Measurements from ENCODE around the gene ISL2.
A peak's percentile ranks its signal among the peaks of the same experiment; 100 is the strongest.
"Not testable (repeated sequence)": the region's sequence is repeated elsewhere in the genome, so short reads cannot be mapped to it uniquely, and the experiment has no call there.

ISL2 gene

DNA sequence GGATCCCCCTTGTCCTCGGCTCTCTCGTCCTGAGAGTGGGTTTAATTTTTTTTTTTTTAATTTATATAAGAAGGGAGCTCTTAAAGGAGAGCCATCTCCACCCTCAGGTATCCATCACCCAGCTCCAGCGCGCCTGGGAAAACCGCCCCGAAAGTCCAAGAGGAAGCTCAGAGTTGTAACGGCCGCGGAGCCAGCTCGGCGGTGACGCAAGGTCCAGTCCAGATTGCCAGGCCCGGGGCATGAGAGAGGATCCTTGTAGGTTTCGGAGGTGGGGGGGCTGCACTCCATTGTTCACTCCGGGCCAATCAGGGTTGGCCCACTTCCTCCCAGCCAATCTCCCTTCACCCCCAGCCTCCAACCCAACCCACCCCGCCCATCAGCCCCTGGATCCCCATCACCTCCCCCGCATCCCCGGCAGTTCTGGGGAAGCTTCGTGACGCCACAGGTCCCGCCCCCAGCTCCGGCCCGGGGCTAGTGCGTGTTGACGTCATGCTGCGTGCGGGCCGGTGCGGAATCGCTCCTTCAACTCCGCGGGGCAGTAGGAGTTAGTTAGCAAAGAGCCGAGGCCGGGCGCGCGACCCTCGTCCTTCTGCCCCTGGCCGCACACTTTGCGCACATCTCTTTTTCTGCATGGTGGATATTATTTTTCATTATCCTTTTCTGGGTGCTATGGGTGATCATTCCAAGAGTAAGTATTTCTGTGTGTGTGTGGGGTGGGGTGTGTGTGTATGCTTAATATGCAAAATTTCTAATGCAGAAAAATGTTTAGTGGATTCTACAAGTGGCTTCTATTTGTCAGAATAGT lies at the start of gene ISL2:
ISL2 (plus strand) TSS at position 520 of the 805 bp plus-strand sequence; CDS start at position 631, 111 bp downstream.
- peak; percentile 89 for DNase-seq

DNA sequence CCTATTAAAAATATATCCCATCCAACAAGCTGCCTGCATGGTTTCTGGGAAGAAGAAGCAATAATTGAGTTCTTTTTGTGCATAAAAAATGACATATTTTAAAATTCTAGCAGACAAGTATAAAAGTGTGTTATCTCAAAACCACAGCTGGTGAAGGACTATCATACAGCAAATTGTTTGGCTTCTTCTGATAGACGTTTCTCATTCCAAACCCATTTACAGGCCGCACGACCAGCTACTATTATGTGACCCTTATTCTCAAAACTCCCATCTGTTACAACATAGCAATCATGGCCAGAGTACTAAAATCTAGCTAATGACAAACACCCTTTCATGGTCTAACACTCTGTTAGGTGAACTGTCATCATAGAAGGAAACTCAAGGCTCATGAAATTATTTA lies 47.0 kb upstream of the ISL2 start:
- DNase-seq = no peak

DNA sequence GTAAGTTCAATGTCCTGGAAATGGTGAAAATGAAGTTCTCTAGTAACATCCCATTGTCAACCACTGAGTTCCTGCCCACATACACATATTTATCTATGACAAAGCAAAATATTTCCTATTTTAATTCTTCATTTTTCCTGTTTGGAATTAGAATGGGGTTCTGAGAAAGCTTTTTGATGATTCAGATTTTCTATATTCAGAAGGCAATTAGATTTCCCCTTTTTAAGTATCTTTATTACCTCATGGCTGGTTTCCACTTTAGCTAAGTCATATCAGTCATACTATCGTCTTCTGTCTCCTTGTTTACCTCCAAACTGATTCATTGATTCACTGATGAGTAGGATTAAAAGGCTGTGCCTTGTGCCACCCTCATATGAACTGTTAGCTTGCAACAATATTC lies 43.2 kb upstream of the ISL2 start:
- DNase-seq = no peak

DNA sequence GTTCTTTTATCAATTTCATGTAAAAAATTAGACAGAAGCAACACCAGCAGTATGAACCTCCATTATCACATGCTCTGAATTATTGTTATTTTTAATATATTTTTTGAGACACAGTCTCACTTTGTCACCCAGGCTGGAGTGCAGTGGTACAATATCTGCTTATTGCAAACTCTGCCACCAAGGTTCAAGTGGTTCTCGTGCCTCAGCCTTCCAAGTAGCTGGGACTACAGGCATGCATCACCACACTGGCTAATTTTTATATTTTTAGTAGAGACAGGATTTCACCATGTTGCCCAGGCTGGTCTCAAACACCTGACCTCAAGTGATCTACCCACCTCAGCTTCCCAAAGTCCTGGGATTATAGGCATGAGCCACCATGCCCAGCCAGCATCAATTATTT lies 42.1 kb upstream of the ISL2 start:
- not testable (repeated sequence) for DNase-seq

DNA sequence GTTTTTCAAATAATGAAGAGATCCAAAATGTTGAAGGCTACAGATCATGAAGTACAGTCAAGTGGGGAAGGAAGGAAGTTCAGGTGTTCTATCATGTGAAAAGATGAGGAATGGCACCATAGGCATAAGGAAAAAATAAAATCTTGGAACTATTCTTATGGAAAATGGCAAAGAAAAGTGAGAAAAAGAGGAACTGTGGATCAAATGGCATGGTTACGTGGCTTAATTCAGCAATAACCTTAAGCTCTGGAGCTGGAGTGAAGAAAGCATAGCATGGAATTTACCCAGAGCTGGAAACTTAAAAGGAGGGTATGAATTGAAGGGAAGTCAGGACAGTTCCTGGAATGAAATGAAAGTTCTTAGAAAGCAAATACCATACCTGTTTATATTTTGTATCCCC lies 39.7 kb upstream of the ISL2 start:
- DNase-seq = no peak

DNA sequence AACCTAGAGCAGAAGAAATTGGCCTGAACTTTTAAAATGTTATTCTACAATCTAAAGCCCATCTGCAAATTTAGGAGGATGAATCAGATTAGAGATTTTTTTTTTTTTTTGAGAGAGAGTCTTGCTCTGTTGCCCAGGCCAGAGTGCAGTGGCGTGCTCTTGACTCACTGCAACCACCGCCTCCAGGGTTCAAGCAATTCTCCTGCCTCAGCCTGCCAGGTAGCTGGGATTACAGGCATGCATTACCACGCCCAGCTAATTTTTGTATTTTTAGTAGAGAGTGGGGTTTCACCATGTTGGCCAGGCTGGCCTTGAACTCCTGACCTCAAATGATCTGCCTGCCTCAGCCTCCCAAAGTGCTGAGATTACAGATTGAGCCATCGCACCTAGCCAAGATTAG lies 38.6 kb upstream of the ISL2 start:
- DNase-seq = not testable (repeated sequence)

DNA sequence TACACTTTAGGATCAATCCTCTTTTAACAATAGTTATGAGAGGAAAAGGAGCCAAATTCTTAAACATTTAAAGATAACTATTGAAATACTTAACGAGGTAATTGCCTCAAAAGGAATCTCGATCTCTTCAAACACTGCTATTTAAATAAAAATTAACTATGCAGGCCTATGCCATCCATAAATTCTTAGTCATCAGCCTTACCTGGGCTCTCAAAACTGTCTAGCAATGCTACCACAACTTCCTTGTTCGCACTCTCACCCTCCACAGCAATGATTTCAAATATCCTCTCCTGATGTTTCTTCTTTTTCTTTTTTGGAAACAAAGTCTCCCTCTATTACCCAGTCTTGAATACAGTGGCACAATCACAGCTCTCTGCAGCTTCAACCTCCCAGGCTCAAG lies 37.6 kb upstream of the ISL2 start:
- no peak for DNase-seq

DNA sequence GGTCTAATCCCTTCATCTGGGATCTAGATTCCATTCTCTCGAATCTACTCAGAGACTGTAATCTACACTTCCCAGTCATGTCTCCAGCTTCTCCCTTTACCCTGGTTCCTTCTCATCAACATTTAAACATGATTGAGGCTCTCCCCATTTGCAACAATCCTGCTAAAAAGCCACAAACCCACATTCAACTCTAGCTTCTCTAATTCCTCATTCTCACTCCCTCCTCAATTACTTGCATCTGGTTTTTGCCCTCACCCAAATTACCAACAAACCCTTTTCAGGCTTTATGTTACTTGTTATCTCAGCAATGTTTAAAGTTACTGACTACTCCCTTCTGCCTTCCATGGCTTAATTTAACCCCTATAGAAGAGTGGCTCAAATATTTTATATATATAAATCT lies 36.8 kb upstream of the ISL2 start:
- DNase-seq = no peak

DNA sequence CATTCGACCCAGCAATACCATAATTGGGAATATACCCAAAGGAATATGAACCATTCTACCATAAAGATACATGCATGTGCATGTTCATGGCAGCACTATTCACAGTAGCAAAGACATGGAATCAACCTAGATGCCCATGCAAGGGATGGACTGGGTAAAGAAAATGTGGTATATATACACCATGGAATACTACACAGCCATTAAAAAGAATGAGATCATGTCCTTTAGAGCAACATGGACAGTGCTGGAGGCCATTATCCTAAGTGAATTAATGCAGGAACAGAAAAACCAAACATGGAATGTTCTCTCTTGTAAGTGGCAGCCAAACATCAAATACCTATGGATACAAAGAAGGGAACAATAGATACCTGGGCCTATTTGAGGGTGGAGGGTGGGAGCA lies 32.7 kb upstream of the ISL2 start:
- DNase-seq = no peak

DNA sequence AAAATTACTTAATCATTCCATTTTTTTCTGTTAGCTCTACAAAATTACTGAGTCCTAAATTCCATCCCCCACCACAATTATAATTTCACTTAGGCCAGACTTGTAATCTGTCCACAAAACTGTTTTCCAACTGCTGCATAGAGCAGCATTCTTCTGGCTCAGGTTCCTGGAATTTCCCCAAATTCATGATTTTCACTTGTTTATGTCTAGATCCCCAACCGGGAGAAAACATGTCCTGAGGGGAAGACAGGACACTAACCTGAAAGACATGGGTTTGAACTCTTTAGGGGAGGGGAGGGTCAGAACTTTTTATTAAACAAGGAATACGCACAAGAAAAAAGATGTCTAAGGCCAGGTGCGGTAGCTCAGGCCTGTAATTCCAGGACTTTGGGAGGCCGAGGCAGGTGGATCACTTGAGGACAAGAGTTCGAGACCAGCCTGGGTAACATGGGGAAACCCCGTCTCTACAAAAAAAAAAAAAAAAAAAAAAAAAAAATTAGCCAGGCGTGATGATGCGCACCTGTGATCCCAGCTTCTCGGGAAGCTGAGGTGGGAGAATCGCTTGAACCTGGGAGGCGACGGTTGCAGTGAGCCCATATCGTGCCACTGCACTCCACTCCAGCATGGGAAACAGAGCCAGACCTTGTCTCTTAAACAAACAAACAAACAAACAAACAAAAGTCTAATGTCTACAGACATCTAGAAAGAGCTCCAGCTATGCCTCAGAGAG lies 26.8 kb upstream of the ISL2 start:
- no peak for DNase-seq

DNA sequence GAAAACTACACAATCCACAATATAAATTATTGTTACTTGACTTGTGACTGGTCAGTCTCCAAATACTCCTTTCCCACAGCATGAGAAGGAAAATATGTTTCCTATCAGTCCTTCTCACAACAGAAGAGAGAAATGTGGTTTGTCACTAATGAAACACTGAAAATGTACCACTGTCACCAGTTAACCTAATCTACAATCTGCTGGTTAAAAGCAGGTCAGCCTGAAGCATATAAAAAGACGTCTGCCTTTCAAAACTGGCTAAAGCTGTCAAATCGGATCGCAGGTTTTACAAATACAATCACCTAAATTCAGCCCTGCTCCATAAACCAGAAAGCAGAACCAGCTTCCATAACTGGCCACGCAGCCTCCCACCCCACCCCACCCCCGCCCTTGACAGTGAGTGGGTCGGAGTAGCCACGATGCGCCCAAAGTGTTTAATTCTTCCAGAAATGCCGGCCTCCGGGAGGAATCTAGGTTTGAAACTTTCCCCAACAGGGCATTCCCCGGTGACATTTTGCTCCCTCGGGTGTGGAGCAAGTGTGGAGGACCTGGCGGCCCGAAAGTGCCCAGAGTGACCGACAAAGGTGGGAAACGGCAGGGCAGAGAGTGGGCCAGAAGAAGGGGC lies 26.0 kb upstream of the ISL2 start:
- DNase-seq = no peak

DNA sequence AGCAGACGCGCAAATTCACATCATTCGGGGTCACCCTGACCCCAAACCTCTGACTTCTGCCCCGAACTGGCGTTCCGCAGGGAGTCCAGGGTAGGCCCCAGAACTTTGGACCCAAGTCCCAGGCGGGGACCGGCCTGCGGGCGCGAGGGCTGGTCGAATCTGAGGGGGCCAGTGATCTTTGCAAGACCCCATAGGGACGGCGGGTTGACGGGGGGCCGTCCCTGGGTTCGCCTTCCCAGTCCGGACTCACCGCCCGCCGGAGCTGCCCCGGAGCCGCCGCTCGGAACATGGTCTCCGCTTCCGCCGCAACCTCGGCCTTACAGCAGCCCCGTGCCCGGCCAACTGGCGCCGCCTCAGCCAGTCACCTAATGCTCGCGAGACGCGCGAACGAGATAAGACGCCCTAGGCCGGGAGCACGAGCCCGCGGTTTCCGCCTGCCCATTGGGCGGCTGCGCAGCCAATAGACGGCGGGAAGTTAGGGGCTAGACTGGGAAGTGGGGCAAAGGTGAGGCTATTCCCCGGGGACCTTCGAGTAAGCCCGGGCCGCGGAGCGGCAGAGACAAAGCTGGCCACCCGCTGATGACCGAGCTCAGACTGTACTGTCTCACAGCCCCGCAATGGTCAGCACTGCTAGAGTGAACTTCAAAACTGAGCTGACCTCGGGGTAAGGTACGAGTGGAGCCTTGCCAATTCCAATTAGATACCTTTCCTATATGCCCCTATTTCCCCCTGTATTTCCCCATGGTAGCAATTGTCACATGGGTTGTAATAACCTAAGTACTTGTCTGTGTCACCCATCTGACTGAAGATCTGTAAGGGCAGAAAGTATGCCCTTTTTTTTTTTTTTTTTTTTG lies 25.2 kb upstream of the ISL2 start, which contains the start of gene ETFA:
ETFA (minus strand) TSS at position 370 of the 854 bp plus-strand sequence; CDS start at position 289, 81 bp downstream.
- DNase-seq = peak; percentile 96

DNA sequence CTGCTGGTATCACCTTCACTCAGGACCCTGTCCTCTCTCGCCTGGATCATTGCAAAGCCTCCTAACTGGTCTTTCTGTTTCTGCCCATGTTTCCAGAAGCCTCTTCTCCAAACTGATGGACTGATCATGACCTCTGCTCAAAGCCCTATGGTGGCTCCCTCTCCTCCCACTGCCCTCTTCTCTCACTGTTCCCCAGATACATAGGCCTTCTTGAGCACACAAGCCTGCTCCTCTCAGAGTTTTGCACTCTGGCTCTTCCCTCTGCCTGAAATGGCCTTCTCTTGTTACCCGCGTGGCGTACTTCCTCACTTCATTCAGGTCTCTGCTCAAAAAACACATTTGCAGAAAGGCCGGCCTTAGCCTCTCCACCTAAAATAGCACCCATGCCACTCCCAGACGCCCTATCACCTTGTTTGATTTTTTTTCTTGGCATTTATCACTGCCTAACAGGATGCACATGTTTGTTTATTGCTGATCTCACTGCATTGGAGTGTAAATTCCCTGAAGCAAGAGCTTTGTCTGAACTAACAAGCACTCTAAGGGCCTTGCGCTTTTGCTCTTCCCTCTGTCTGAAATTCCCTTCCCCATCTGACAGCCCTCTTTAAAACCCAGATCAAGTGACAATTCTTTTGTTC lies 23.9 kb upstream of the ISL2 start:
- no peak for DNase-seq

DNA sequence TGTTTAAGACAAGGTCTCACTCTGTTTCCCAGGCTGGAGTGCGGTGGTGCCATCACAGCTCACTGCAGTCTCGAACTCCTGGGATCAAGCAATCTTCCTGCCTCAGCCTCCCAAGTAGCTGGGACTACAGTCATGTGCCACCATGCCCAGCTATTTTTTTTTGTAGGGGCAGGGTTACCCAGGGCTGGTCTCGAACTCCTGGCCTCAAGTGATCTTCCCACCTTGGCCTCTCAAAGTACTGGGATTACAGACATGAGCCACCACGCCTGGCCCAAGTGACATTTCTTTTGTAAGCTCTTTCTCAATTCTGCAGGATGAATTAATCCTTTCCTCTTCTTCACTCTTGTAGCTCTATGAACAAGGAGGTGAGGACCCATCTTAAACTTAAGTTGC lies 23.4 kb upstream of the ISL2 start:
- not testable (repeated sequence) for DNase-seq

DNA sequence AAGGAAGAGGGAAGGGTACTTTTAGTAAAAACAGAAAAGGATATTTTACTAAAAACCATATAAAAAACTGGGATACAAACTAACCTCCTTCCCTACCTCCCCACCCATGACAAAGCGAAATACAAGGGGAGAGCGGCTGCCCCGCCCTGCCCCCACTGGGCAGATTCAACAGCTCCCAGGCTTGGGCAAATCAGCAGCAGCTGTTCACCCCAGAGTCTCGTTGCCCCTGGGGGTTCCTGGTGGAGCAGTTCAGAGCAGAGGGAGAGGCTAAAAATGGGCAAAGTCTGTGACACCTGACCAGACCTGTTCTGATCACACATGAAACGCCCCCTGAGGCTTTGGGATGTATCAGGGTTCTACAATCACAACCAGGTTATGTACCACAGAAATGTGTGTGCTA lies 22.8 kb upstream of the ISL2 start:
- DNase-seq = no peak

DNA sequence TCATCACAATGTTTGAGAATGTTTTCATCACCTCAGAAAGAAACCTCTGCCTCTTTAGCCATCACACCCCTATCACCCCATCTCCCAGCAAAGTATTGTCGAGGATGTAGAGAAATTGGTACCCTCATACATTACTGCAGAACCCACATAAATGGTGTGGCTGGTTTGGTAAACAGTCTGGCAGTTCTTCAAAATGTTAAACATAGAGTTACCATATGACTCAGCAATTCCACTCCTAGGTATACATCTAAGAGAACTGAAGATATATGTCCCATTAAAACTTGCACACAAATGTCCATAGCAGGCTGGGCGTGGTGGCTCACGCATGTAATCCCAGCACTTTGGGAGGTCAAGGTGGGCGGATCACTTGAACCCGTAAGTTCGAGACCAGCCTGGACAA lies 16.6 kb upstream of the ISL2 start:
- DNase-seq = no peak

DNA sequence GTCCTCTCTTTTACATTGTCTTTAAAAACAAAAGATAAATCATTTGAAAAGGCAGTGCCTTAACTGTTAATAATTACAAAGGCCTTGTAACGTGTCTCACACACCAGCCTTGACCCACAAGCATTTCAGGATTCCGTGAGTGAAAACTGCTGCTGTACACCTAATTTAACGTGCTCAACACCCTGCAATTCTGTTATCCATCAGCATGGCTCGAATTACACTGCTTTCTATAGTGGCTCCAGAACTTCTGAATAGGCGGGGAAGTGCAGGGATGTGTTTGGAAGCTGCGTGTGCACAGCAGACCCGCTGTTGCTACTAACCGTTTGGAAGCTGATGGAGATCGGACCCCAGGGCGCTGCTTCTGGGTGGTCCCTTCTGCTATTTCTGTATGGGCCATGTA lies 15.4 kb upstream of the ISL2 start:
- no peak for DNase-seq

DNA sequence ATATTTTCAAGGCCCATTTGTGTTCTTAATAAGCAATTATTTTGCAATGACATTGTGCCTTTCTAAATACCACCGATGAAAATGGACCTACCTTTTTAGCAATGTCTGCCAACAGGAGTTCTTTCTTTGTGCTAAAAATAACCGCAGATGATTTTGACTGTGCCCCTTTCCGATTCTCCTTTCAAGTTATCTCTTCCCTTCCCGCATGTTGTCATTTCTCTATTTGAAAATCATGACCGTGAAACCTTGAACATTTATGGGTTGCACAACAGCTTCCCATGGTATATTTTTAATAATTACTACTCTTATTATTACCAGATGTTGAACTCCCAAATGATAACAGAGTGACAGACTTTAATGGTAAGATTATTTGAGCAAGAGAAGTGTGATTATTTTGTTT lies 15.0 kb upstream of the ISL2 start:
- DNase-seq = no peak

DNA sequence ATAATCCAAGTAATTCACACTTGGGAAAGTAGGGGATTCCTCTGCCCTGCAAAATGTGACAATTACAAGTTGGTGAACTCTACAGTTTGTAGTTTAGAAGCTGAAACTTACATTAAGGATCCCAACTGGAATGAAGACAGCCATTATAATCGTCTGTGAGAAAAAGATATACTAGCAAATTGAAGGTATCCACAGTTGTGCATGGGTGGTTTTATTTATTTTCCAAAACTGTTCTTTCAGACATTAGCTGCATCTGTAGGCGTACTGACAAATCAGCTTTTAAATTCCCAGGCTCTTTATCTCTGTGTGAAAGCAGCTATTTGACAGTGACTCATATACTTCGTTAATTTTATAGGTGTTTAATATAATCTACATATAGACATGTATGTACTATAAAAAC lies 12.5 kb upstream of the ISL2 start:
- no peak for DNase-seq

DNA sequence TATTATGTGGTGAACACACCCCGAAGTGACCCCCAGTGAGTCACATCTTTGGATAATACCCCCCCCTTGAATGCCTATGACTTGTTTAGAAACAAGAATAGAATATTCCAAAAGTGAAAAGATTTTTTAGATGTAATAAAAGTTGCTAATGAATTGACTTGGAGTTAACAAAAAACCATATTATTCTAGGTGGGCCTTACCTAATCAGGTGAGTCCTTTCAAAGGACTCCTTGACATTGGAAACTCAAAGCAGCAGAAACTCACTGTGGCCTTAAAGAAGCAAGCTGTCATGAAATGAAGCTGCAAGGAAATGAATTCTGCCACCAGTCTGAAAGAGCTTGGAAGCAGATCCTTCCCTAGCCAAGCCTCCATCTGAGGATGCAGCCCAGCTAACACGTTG lies 10.9 kb upstream of the ISL2 start:
- DNase-seq = no peak

DNA sequence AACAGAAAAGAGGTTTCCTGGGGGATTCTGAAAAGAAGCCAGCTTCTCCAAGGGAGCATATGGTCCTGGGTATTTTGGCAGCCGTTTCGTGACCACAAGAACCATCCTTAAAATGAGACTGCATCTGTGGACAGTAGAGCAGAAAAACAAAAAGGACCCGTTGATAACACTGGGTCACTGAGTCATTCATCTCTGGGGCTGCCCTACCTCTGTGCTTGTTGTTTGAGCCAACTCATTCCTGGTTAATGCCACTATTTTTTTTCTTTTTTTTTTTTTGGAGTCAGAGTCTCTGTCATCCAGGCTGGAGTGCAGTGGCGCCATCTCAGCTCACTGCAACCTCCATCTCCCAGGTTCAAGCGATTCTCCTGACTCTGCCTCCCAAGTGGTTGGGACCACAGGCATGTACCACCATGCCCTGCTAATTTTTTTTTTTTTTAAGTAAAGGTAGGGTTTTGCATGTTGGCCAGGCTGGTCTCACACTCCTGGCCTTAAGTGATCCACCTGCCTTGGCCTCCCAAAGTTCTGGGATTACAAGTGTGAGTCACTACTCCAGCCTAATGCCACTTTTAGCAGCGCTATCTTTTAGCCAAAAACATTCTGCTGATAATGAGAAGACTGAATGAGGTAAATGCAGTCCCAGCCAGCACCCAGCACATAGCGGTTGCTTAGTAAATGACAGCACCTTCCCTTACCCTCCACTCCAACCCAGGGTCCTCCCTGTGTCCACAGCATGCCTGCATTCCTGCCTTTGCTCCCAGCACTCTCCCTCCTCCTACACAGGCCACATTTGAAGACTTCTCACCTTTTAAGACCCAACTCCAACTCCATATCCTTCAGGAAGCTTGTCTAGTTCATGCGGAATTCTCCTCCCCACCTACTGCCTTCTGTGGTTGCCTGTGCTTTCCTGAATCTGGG lies 9.1 kb upstream of the ISL2 start:
- DNase-seq = no peak

All from activated CD8-positive, alpha-beta memory T cell treated with anti-CD3 and anti-CD28 coated beads, Interleukin-2, amount 50 U/mL, for 48 hours (primary cell).